Measurements from ENCODE around the gene ITPKB. TPM values are rescaled to one million over a fixed set of nuclear protein-coding genes. Genes with fewer than 3 reads are reported as not detected.
A peak's percentile ranks its signal among the peaks of the same experiment; 100 is the strongest.
"Not testable (repeated sequence)": the region's sequence is repeated elsewhere in the genome, so short reads cannot be mapped to it uniquely, and the experiment has no call there.

Gene ITPKB
- total RNA-seq, 4 donors from 2014 or later, result 22.2 to 68.6 (median 31.5) TPM

- DNase-seq (ENCODE audit: low spot score) (peak; percentile 60), ATAC-seq (ENCODE audit: low FRiP score) (peak; percentile 83)
- peak in 2 of 3 donors; percentile 91 to 94 for TF ChIP-seq CTCF (IDR thresholded peaks at IDR 0.05)
Observed at GRCh38 chr1:226626577-226626956, 112.5 kb downstream of the ITPKB start.

GRCh38 chr1:226625832-226626576 lies 113.1 kb downstream of the ITPKB start:
- DNase-seq (ENCODE audit: low spot score) (no peak), ATAC-seq (ENCODE audit: low FRiP score) (peak; percentile 28)
- TF ChIP-seq CTCF (IDR thresholded peaks at IDR 0.05), result no peak

- TF ChIP-seq CTCF (IDR thresholded peaks at IDR 0.05), result no peak
- DNase-seq (ENCODE audit: low spot score) (no peak), ATAC-seq (ENCODE audit: low FRiP score) (no peak)
Observed at GRCh38 chr1:226625326-226625725, 113.8 kb downstream of the ITPKB start.

GRCh38 chr1:226624526-226624925 lies 114.6 kb downstream of the ITPKB start:
- ATAC-seq (ENCODE audit: low FRiP score) (no peak), DNase-seq (ENCODE audit: low spot score) (no peak)
- no peak for TF ChIP-seq CTCF (IDR thresholded peaks at IDR 0.05)

GRCh38 chr1:226622012-226622411 lies 117.1 kb downstream of the ITPKB start:
- DNase-seq (ENCODE audit: low spot score), result no peak
- TF ChIP-seq CTCF (IDR thresholded peaks at IDR 0.05), result no peak
- no peak for ATAC-seq (ENCODE audit: low FRiP score)

- ATAC-seq (ENCODE audit: low FRiP score), result no peak
- TF ChIP-seq CTCF (IDR thresholded peaks at IDR 0.05), result no peak
- DNase-seq (ENCODE audit: low spot score), result peak; percentile 17
Observed at GRCh38 chr1:226619031-226619430, 120.1 kb downstream of the ITPKB start.

GRCh38 chr1:226618380-226618779 lies 120.7 kb downstream of the ITPKB start:
- no peak for ATAC-seq (ENCODE audit: low FRiP score)
- TF ChIP-seq CTCF (IDR thresholded peaks at IDR 0.05), result no peak
- DNase-seq (ENCODE audit: low spot score), result peak; percentile 0

GRCh38 chr1:226617719-226618118 lies 121.4 kb downstream of the ITPKB start:
- peak; percentile 4 for DNase-seq (ENCODE audit: low spot score)
- ATAC-seq (ENCODE audit: low FRiP score), result not testable (repeated sequence)
